Sigmoid colon (tissue), 7 donors: ENCODE measurements around the gene KCNE1. TPM values are rescaled to one million over a fixed set of nuclear protein-coding genes. Genes with fewer than 3 reads are reported as not detected.
A peak's percentile ranks its signal among the peaks of the same experiment; 100 is the strongest.

ENCODE experiments used
- DNase-seq: peaks from one replicate; pipeline ENCODE4 v3.0.0-alpha.2; 2019
- H3K27ac ChIP-seq, 4 donors: fragments of 200-600 bp; sonication (generic); one replicate each; pipeline ENCODE4 v1.5.1; 2016 to 2019; ENCODE audit warnings: mild to moderate bottlenecking in 1 of 4
- H3K27me3 ChIP-seq, 3 donors: fragments of 200-600 bp; sonication (generic); one replicate each; pipeline ENCODE4 v1.5.1; 2019; ENCODE audit warnings: mild to moderate bottlenecking in 1 of 3
- H3K36me3 ChIP-seq, 4 donors: fragments of 200-600 bp; sonication (generic); one replicate each; pipeline ENCODE4 v1.5.1; 2016 to 2019
- H3K4me1 ChIP-seq, 4 donors: fragments of 200-600 bp; sonication (generic); one replicate each; pipeline ENCODE4 v1.5.1; 2017 to 2019
- H3K4me3 ChIP-seq, 4 donors: fragments of 200-600 bp; sonication (generic); one replicate each; pipeline ENCODE4 v1.5.1; 2017 to 2019; ENCODE audit warnings: mild to moderate bottlenecking in 2 of 4, moderate library complexity in 1 of 4
- H3K9me3 ChIP-seq, 4 donors: fragments of 200-600 bp in 3 of 4; sonication (generic) in 3 of 4; one replicate each; pipeline versions ENCODE4 v1.5.1 to v1.6.1; 2013 to 2019
- CTCF ChIP-seq, 4 experiments: fragments of 450-650 bp in 3 of 4; fragments of 200-600 bp in 1 of 4; IDR thresholded peaks; one replicate each; pipeline ENCODE4 v1.5.1; 2016 to 2019; ENCODE audit warnings: antibody characterized with exemption in 4 of 4, mild to moderate bottlenecking in 3 of 4, moderate library complexity in 2 of 4
- EP300 ChIP-seq, 4 donors: sonication (generic); formaldehyde crosslinking; IDR thresholded peaks; one replicate each; pipeline ENCODE4 v1.6.1; 2017; ENCODE audit warnings: antibody characterized with exemption in 4 of 4
- POLR2A ChIP-seq, 2 donors: fragments of 450-650 bp; IDR thresholded peaks; one replicate each; pipeline ENCODE4 v1.6.1; 2016; ENCODE audit warnings: antibody characterized with exemption in 2 of 2, mild to moderate bottlenecking in 2 of 2, moderate library complexity in 2 of 2
- POLR2AphosphoS5 ChIP-seq, 4 donors: sonication (generic); formaldehyde crosslinking; IDR thresholded peaks; one replicate each; pipeline ENCODE4 v1.6.1; 2017; ENCODE audit warnings: antibody characterized with exemption in 4 of 4
- WGBS, 2 donors: extraction: QIAGEN DNeasy Blood & Tissue Kit; methylation state at CpG; one replicate each; pipeline ENCODE4 v1.1.7; 2013; 5-methylcytosine and 5-hydroxymethylcytosine counted together
- intact Hi-C: fragments of 100-400 bp; cut with DNase I; formaldehyde crosslinking; loops from one replicate; pipeline ENCODE4 v1.15.1; 2023
- polyA plus RNA-seq, 3 donors: library from polyadenylated mRNA; stranded (reverse); fragments of 200-250 nt; gene quantifications; one replicate each; pipeline ENCODE4 v1.2.3, GENCODE V29; 2013
- total RNA-seq, 4 donors: library from RNA; depleted of rRNA; stranded (reverse); fragments of >200 nt; gene quantifications; one replicate each; pipeline ENCODE4 v1.1.0, GENCODE V29; 2016
- donor health status: healthy with polysubstance abuse.
- donor health status: Bipolar disorder and iron deficiency.
- donor health status: healthy.

The KCNE1 gene
- total and polyA plus RNA-seq, 7 donors = 0.60 to 7.2 (median 2.3) TPM; not detected in 1

DNA sequence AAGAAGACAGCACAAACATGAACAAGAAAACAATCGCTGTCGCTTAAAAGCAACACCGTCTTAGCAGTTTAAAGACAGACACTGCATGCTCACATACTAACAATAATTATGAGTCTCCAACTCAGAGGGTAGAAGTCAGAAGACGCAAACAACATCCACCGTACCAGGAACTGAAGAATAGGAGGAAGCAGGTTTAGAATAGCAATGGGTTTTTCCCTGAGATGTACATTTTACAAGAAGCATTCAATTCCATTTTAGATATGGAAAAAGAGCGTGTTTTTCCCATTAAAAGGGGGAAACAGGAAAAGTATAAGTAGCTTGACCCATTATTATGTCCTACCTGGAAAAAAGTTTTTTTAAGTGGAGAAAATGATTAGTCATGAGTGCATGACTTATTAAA is 34.5 kb upstream of the KCNE1 start:
- 73 to 90% methylated on average over 6 of the region's 6 CpGs for WGBS, 2 donors
- H3K36me3 ChIP-seq = peaks cover 0 to 3% (median 0%) of the 10 kb centered on the region in 4 donors

GRCh38 chr21:34545079-34545884 is 33.3 kb upstream of the KCNE1 start:
- TF ChIP-seq EP300 (IDR thresholded peaks at IDR 0.05) = peak in 1 of 4 donors; percentile 56
- no peak for TF ChIP-seq CTCF (IDR thresholded peaks at IDR 0.05)
- peak; percentile 23 to 46 (median 29) for TF ChIP-seq POLR2AphosphoS5 (IDR thresholded peaks at IDR 0.05)
- peak overlapping the region; percentile 50 to 72 (median 68) for H3K27ac ChIP-seq
- peak; percentile 76 for DNase-seq
- intact Hi-C loops = no loop called here
- no peaks in the 10 kb centered on the region for H3K27me3 ChIP-seq
- peaks cover 0 to 3% (median 0%) of the 10 kb centered on the region in 4 donors for H3K36me3 ChIP-seq
- H3K4me1 ChIP-seq = peaks cover 0 to 16% (median 6%) of the 10 kb centered on the region in 4 donors
- 45 to 46% methylated on average over 10 of the region's 10 CpGs for WGBS, 2 donors
- no peak overlapping the region for H3K4me3 ChIP-seq
- no peaks in the 10 kb centered on the region for H3K9me3 ChIP-seq

More for the DNA sequence above, 34.5 kb upstream of the KCNE1 start:
- Histone ChIP-seq H3K4me3 (no peak overlapping the region), H3K4me1 (peaks cover 0 to 16% (median 6%) of the 10 kb centered on the region in 4 donors), H3K27me3 (no peaks in the 10 kb centered on the region), H3K27ac (peak overlapping the region in 2 of 4 donors; percentile 71 to 72), H3K9me3 (no peaks in the 10 kb centered on the region)
- intact Hi-C loops = no loop called here
- no peak for DNase-seq
- no peak for TF ChIP-seq POLR2A (IDR thresholded peaks at IDR 0.05)
- TF ChIP-seq EP300 (IDR thresholded peaks at IDR 0.05) = no peak
- peak in 1 of 4 donors; percentile 38 for TF ChIP-seq POLR2AphosphoS5 (IDR thresholded peaks at IDR 0.05)
- TF ChIP-seq CTCF (IDR thresholded peaks at IDR 0.05) = no peak

GRCh38 chr21:34544032-34544496 is 32.1 kb upstream of the KCNE1 start:
- 84 to 93% methylated on average over 7 of the region's 7 CpGs for WGBS, 2 donors
- intact Hi-C loops = no loop called here

GRCh38 chr21:34543017-34543416 is 31.0 kb upstream of the KCNE1 start:
- DNase-seq = no peak
- Histone ChIP-seq H3K36me3 (peaks cover 0 to 3% (median 0%) of the 10 kb centered on the region in 4 donors), H3K27ac (no peak overlapping the region), H3K4me1 (peaks cover 0 to 16% (median 6%) of the 10 kb centered on the region in 4 donors), H3K27me3 (no peaks in the 10 kb centered on the region), H3K9me3 (no peaks in the 10 kb centered on the region), H3K4me3 (no peak overlapping the region)
- intact Hi-C loops = no loop called here
- no peak for TF ChIP-seq POLR2A (IDR thresholded peaks at IDR 0.05)
- TF ChIP-seq CTCF (IDR thresholded peaks at IDR 0.05) = no peak
- no peak for TF ChIP-seq EP300 (IDR thresholded peaks at IDR 0.05)
- no peak for TF ChIP-seq POLR2AphosphoS5 (IDR thresholded peaks at IDR 0.05)
- WGBS, 2 donors = 23 to 69% methylated on average over 3 of the region's 3 CpGs

More at GRCh38 chr21:34544032-34544496, 32.1 kb upstream of the KCNE1 start:
- no peak for DNase-seq
- H3K4me3 ChIP-seq = no peak overlapping the region
- peaks cover 0 to 16% (median 6%) of the 10 kb centered on the region in 4 donors for H3K4me1 ChIP-seq
- TF ChIP-seq CTCF (IDR thresholded peaks at IDR 0.05) (peak; percentile 18 to 48 (median 42)), POLR2A (IDR thresholded peaks at IDR 0.05) (no peak), EP300 (IDR thresholded peaks at IDR 0.05) (no peak), POLR2AphosphoS5 (IDR thresholded peaks at IDR 0.05) (peak in 3 of 4 donors; percentile 24 to 60 (median 53))
- H3K9me3 ChIP-seq = no peaks in the 10 kb centered on the region
- H3K36me3 ChIP-seq = peaks cover 0 to 3% (median 0%) of the 10 kb centered on the region in 4 donors
- peak overlapping the region; percentile 50 to 72 (median 68) for H3K27ac ChIP-seq
- H3K27me3 ChIP-seq = no peaks in the 10 kb centered on the region
